Ectodermal cell (in vitro differentiated cells): ENCODE results near the gene GOLIM4.

ENCODE experiments used
- H3K27ac ChIP-seq: 2 replicates; pipeline ENCODE4 v1.7.0; 2013; ENCODE audit warnings: mild to moderate bottlenecking, low read depth, low read length; ENCODE audit not compliant: insufficient read depth, poor library complexity, severe bottlenecking
- H3K27me3 ChIP-seq: 2 replicates; pipeline ENCODE4 v1.7.0; 2013; ENCODE audit warnings: mild to moderate bottlenecking, low read length; ENCODE audit not compliant: insufficient read depth, control insufficient read depth, poor library complexity, severe bottlenecking
- H3K36me3 ChIP-seq: one replicate; pipeline ENCODE4 v1.7.0; 2013; ENCODE audit warnings: low read length; ENCODE audit not compliant: control insufficient read depth, insufficient read depth
- H3K4me1 ChIP-seq: one replicate; pipeline ENCODE4 v1.7.0; 2013; ENCODE audit warnings: low read length; ENCODE audit not compliant: control insufficient read depth, insufficient read depth
- H3K4me3 ChIP-seq: 2 replicates; pipeline ENCODE4 v1.7.0; 2013; ENCODE audit warnings: low read depth, low read length, control low read depth; ENCODE audit not compliant: insufficient read depth
- H3K9me3 ChIP-seq: 2 replicates; pipeline ENCODE4 v1.7.0; 2013; ENCODE audit warnings: mild to moderate bottlenecking, low read length, moderate library complexity; ENCODE audit not compliant: control insufficient read depth
- WGBS, 2 experiments: methylation state at CpG; one replicate each; pipeline ENCODE4 v1.1.7; 2013; ENCODE audit warnings: missing lambda C conversion rate in 2 of 2; 5-methylcytosine and 5-hydroxymethylcytosine counted together

Gene GOLIM4

GRCh38 chr3:168080022-168080421 is 15.7 kb downstream of the GOLIM4 start:
- WGBS, 2 experiments: 96 to 100% methylated on average over 1 to 2 of the region's 3 CpGs
- Histone ChIP-seq H3K4me3 (no peak overlapping the region), H3K4me1 (peaks cover 7% of the 10 kb centered on the region), H3K9me3 (no peaks in the 10 kb centered on the region), H3K27ac (no peak overlapping the region), H3K27me3 (no peaks in the 10 kb centered on the region), H3K36me3 (no peaks in the 10 kb centered on the region)

GRCh38 chr3:168077091-168077490 is 18.6 kb downstream of the GOLIM4 start:
- Histone ChIP-seq H3K27me3 (no peaks in the 10 kb centered on the region), H3K27ac (no peak overlapping the region), H3K36me3 (no peaks in the 10 kb centered on the region), H3K4me1 (peaks cover 4% of the 10 kb centered on the region), H3K4me3 (no peak overlapping the region), H3K9me3 (no peaks in the 10 kb centered on the region)
- WGBS, 2 experiments: 89 to 95% methylated on average over 2 of the region's 2 CpGs

GRCh38 chr3:168073842-168074605 is 21.7 kb downstream of the GOLIM4 start:
- WGBS, 2 experiments: 88 to 96% methylated on average over 3 to 4 of the region's 4 CpGs
- Histone ChIP-seq H3K4me1 (no peaks in the 10 kb centered on the region), H3K36me3 (no peaks in the 10 kb centered on the region), H3K27me3 (no peaks in the 10 kb centered on the region), H3K9me3 (no peaks in the 10 kb centered on the region), H3K4me3 (no peak overlapping the region), H3K27ac (no peak overlapping the region)

- no peak overlapping the region for H3K27ac ChIP-seq
- no peak overlapping the region for H3K4me3 ChIP-seq
- H3K36me3 ChIP-seq: no peaks in the 10 kb centered on the region
- H3K9me3 ChIP-seq: no peaks in the 10 kb centered on the region
- no peaks in the 10 kb centered on the region for H3K4me1 ChIP-seq
- H3K27me3 ChIP-seq: no peaks in the 10 kb centered on the region
Observed at GRCh38 chr3:168072323-168072650, 23.4 kb downstream of the GOLIM4 start.

- no peak overlapping the region for H3K27ac ChIP-seq
- no peaks in the 10 kb centered on the region for H3K27me3 ChIP-seq
- H3K9me3 ChIP-seq: no peaks in the 10 kb centered on the region
- no peak overlapping the region for H3K4me3 ChIP-seq
- H3K4me1 ChIP-seq: no peaks in the 10 kb centered on the region
- 84 to 86% methylated on average over 8 of the region's 8 CpGs for WGBS, 2 experiments
- H3K36me3 ChIP-seq: no peaks in the 10 kb centered on the region
Observed at GRCh38 chr3:168071591-168072322, 24.0 kb downstream of the GOLIM4 start.

GRCh38 chr3:168070919-168071318 is 24.8 kb downstream of the GOLIM4 start:
- no peaks in the 10 kb centered on the region for H3K4me1 ChIP-seq
- H3K4me3 ChIP-seq: no peak overlapping the region
- H3K9me3 ChIP-seq: no peaks in the 10 kb centered on the region
- no peaks in the 10 kb centered on the region for H3K27me3 ChIP-seq
- no peak overlapping the region for H3K27ac ChIP-seq
- WGBS, 2 experiments: 94 to 95% methylated on average over 2 of the region's 2 CpGs
- no peaks in the 10 kb centered on the region for H3K36me3 ChIP-seq

GRCh38 chr3:168068346-168068745 is 27.4 kb downstream of the GOLIM4 start:
- Histone ChIP-seq H3K36me3 (no peaks in the 10 kb centered on the region), H3K4me1 (no peaks in the 10 kb centered on the region), H3K4me3 (no peak overlapping the region), H3K9me3 (no peaks in the 10 kb centered on the region), H3K27ac (no peak overlapping the region), H3K27me3 (no peaks in the 10 kb centered on the region)
- 100% methylated on average over 1 of the region's 2 CpGs; no CpG with 5 or more reads in 1 of the 2 experiments for WGBS, 2 experiments

GRCh38 chr3:168066882-168067281 is 28.8 kb downstream of the GOLIM4 start:
- no peaks in the 10 kb centered on the region for H3K9me3 ChIP-seq

GRCh38 chr3:168065569-168065968 is 30.2 kb downstream of the GOLIM4 start:
- Histone ChIP-seq H3K27ac (no peak overlapping the region), H3K4me3 (no peak overlapping the region), H3K36me3 (no peaks in the 10 kb centered on the region)

More at GRCh38 chr3:168066882-168067281, 28.8 kb downstream of the GOLIM4 start:
- Histone ChIP-seq H3K4me3 (no peak overlapping the region), H3K4me1 (no peaks in the 10 kb centered on the region), H3K27me3 (no peaks in the 10 kb centered on the region), H3K27ac (no peak overlapping the region), H3K36me3 (no peaks in the 10 kb centered on the region)

GRCh38 chr3:168063122-168063521 is 32.6 kb downstream of the GOLIM4 start:
- Histone ChIP-seq H3K27ac (no peak overlapping the region), H3K9me3 (no peaks in the 10 kb centered on the region), H3K4me3 (no peak overlapping the region)

More at GRCh38 chr3:168065569-168065968, 30.2 kb downstream of the GOLIM4 start:
- Histone ChIP-seq H3K9me3 (no peaks in the 10 kb centered on the region), H3K27me3 (no peaks in the 10 kb centered on the region), H3K4me1 (no peaks in the 10 kb centered on the region)

More at GRCh38 chr3:168063122-168063521, 32.6 kb downstream of the GOLIM4 start:
- H3K27me3 ChIP-seq: no peaks in the 10 kb centered on the region
- no peaks in the 10 kb centered on the region for H3K36me3 ChIP-seq
- H3K4me1 ChIP-seq: no peaks in the 10 kb centered on the region
